SU-DHL-6 (cell line): ENCODE measurements around the gene AMH.

Source experiments
- CTCF ChIP-seq: fragments of 200-600 bp; sonication (generic); IDR thresholded peaks from one replicate; pipeline ENCODE4 v1.5.1; 2017; ENCODE audit warnings: antibody characterized with exemption, mild to moderate bottlenecking, low read length, moderate library complexity; ENCODE audit not compliant: insufficient read depth, poor library complexity, severe bottlenecking
- EZH2phosphoT487 ChIP-seq: fragments of 200-600 bp; sonication (generic), shearing (Covaris generic); conservative IDR thresholded peaks from 2 replicates; pipeline ENCODE4 v1.6.1; 2018; ENCODE audit warnings: mild to moderate bottlenecking, antibody characterized with exemption, low read length, moderate library complexity, mixed read lengths

- TF ChIP-seq CTCF (no peak), EZH2phosphoT487 (no peak)
Measured at GRCh38 chr19:2199861-2200623, 49.1 kb upstream of the AMH start.
